SU-DHL-6 (cell line): ENCODE measurements around the gene PITHD1.

Source experiments
- CTCF ChIP-seq: fragments of 200-600 bp; sonication (generic); IDR thresholded peaks from one replicate; pipeline ENCODE4 v1.5.1; 2017; ENCODE audit warnings: antibody characterized with exemption, mild to moderate bottlenecking, low read length, moderate library complexity; ENCODE audit not compliant: insufficient read depth, poor library complexity, severe bottlenecking
- EZH2phosphoT487 ChIP-seq: fragments of 200-600 bp; sonication (generic), shearing (Covaris generic); conservative IDR thresholded peaks from 2 replicates; pipeline ENCODE4 v1.6.1; 2018; ENCODE audit warnings: mild to moderate bottlenecking, antibody characterized with exemption, low read length, moderate library complexity, mixed read lengths

- TF ChIP-seq CTCF (no peak), EZH2phosphoT487 (no peak)
Observed at GRCh38 chr1:23772854-23773242, 5.4 kb upstream of the PITHD1 start.
